Small intestine (tissue), 7 donors: Measurements from ENCODE around the gene PPP1R13B. TPM values are rescaled to one million over a fixed set of nuclear protein-coding genes. Genes with fewer than 3 reads are reported as not detected.

ENCODE experiments used
- DNase-seq, 2 donors: peaks; one replicate each; pipeline versions ENCODE4 v3.0.0 to v3.0.0-alpha.2; 2013
- FAIRE-seq: peaks from 2 replicates; lab custom pipeline; 2012; peaks lifted over from hg19 to GRCh38; lab: Jason Lieb, UNC
- H3K27ac ChIP-seq, 3 donors: one replicate each; pipeline ENCODE4 v1.5.1; 2013; ENCODE audit warnings: low read length in 2 of 3, mild to moderate bottlenecking in 2 of 3, control low read depth in 1 of 3, inconsistent platforms in 1 of 3, low read depth in 1 of 3, moderate library complexity in 1 of 3
- H3K27me3 ChIP-seq, 3 donors: one replicate each; pipeline ENCODE4 v1.6.1; 2013; ENCODE audit warnings: low read length in 3 of 3, inconsistent platforms in 1 of 3; ENCODE audit not compliant: control insufficient read depth in 3 of 3, insufficient read depth in 3 of 3
- H3K36me3 ChIP-seq, 3 donors: one replicate each; pipeline ENCODE4 v1.6.1; 2013; ENCODE audit warnings: low read length in 3 of 3, inconsistent platforms in 1 of 3, low read depth in 1 of 3, mild to moderate bottlenecking in 1 of 3, moderate library complexity in 1 of 3; ENCODE audit not compliant: control insufficient read depth in 3 of 3, insufficient read depth in 2 of 3
- H3K4me1 ChIP-seq, 3 donors: one replicate each; pipeline ENCODE4 v1.6.1; 2013; ENCODE audit warnings: low read length in 2 of 3, inconsistent platforms in 1 of 3, low read depth in 1 of 3, mild to moderate bottlenecking in 1 of 3, moderate library complexity in 1 of 3; ENCODE audit not compliant: control insufficient read depth in 3 of 3, insufficient read depth in 2 of 3
- H3K4me3 ChIP-seq, 3 donors: one replicate each; pipeline ENCODE4 v1.5.1; 2013; ENCODE audit warnings: low read length in 3 of 3, control low read depth in 1 of 3, inconsistent platforms in 1 of 3, low read depth in 1 of 3, mild to moderate bottlenecking in 1 of 3, moderate library complexity in 1 of 3
- H3K9me3 ChIP-seq, 2 donors: one replicate each; pipeline ENCODE4 v1.6.1; 2013; ENCODE audit warnings: low read depth in 1 of 2, low read length in 1 of 2; ENCODE audit not compliant: control insufficient read depth in 2 of 2, insufficient read depth in 1 of 2
- WGBS, 3 donors: extraction: QIAGEN DNeasy Blood & Tissue Kit; methylation state at CpG; one replicate each; pipeline ENCODE4 v1.1.7; 2013; 5-methylcytosine and 5-hydroxymethylcytosine counted together
- polyA plus RNA-seq, 4 donors: library from polyadenylated mRNA; stranded (reverse) in 3 of 4; unstranded in 1 of 4; fragments of 200-250 nt in 3 of 4; fragments of 120-200 nt in 1 of 4; gene quantifications; one replicate each; pipeline versions ENCODE4 v1.2.1 to v1.2.3, GENCODE V29; 2013
- donor health status: healthy with polysubstance abuse.
- donor health status: control.
- donor health status: control.
- donor health status: Bipolar disorder and iron deficiency.
- donor health status: healthy.

PPP1R13B gene
- polyA plus RNA-seq, 4 donors: 17.8 to 28.1 (median 23.3) TPM

GRCh38 chr14:103816991-103817390 lies 30.4 kb downstream of the PPP1R13B start:
- no peak for FAIRE-seq
- Histone ChIP-seq H3K4me1 (peaks cover 2 to 6% (median 3%) of the 10 kb centered on the region in 3 donors), H3K27ac (no peak overlapping the region), H3K36me3 (no peaks in the 10 kb centered on the region), H3K9me3 (no peaks in the 10 kb centered on the region), H3K27me3 (no peaks in the 10 kb centered on the region), H3K4me3 (no peak overlapping the region)
- no peak for DNase-seq
- 53 to 67% (median 59%) methylated on average over 3 of the region's 3 CpGs for WGBS, 3 donors

GRCh38 chr14:103815253-103815652 lies 32.1 kb downstream of the PPP1R13B start:
- Histone ChIP-seq H3K36me3 (no peaks in the 10 kb centered on the region), H3K4me3 (no peak overlapping the region), H3K4me1 (peaks cover 2 to 6% (median 3%) of the 10 kb centered on the region in 3 donors), H3K27me3 (no peaks in the 10 kb centered on the region), H3K9me3 (no peaks in the 10 kb centered on the region), H3K27ac (no peak overlapping the region)
- DNase-seq (no peak), FAIRE-seq (no peak)
- 76 to 85% (median 80%) methylated on average over 7 of the region's 7 CpGs for WGBS, 3 donors

- H3K27ac ChIP-seq: no peak overlapping the region
- no peaks in the 10 kb centered on the region for H3K9me3 ChIP-seq
- H3K4me1 ChIP-seq: no peaks in the 10 kb centered on the region
- DNase-seq: no peak
- no peak overlapping the region for H3K4me3 ChIP-seq
- no peak for FAIRE-seq
- H3K27me3 ChIP-seq: no peaks in the 10 kb centered on the region
- 78 to 86% (median 85%) methylated on average over 2 of the region's 2 CpGs for WGBS, 3 donors
- H3K36me3 ChIP-seq: no peaks in the 10 kb centered on the region
These were observed 36.2 kb downstream of the PPP1R13B start for GRCh38 chr14:103811189-103811588.

- Histone ChIP-seq H3K9me3 (no peaks in the 10 kb centered on the region), H3K4me1 (no peaks in the 10 kb centered on the region), H3K27me3 (no peaks in the 10 kb centered on the region), H3K27ac (no peak overlapping the region), H3K4me3 (no peak overlapping the region), H3K36me3 (no peaks in the 10 kb centered on the region)
- DNase-seq (peak; percentile 77 to 78), FAIRE-seq (no peak)
- 47 to 53% (median 51%) methylated on average over 6 of the region's 6 CpGs for whole genome bisulfite sequencing, 3 donors
These were observed 38.9 kb downstream of the PPP1R13B start for GRCh38 chr14:103808403-103809001.

GRCh38 chr14:103806805-103807204 lies 40.6 kb downstream of the PPP1R13B start:
- DNase-seq: no peak
- Histone ChIP-seq H3K36me3 (no peaks in the 10 kb centered on the region), H3K4me3 (no peak overlapping the region), H3K27ac (no peak overlapping the region), H3K9me3 (no peaks in the 10 kb centered on the region), H3K27me3 (no peaks in the 10 kb centered on the region), H3K4me1 (no peaks in the 10 kb centered on the region)
- 45 to 54% (median 51%) methylated on average over 5 of the region's 5 CpGs for WGBS, 3 donors
- no peak for FAIRE-seq

- H3K36me3 ChIP-seq: no peaks in the 10 kb centered on the region
- H3K4me1 ChIP-seq: no peaks in the 10 kb centered on the region
- 83 to 100% (median 86%) methylated on average over 1 of the region's 1 CpG for WGBS, 3 donors
- FAIRE-seq: no peak
- no peak for DNase-seq
- no peaks in the 10 kb centered on the region for H3K9me3 ChIP-seq
- no peak overlapping the region for H3K27ac ChIP-seq
- H3K4me3 ChIP-seq: no peak overlapping the region
- H3K27me3 ChIP-seq: no peaks in the 10 kb centered on the region
These were observed 41.7 kb downstream of the PPP1R13B start for GRCh38 chr14:103805708-103806107.

GRCh38 chr14:103803661-103804060 lies 43.7 kb downstream of the PPP1R13B start:
- FAIRE-seq: no peak
- H3K4me1 ChIP-seq: no peaks in the 10 kb centered on the region
- H3K27ac ChIP-seq: no peak overlapping the region
- H3K4me3 ChIP-seq: no peak overlapping the region
- DNase-seq: no peak
- H3K27me3 ChIP-seq: no peaks in the 10 kb centered on the region
- no peaks in the 10 kb centered on the region for H3K36me3 ChIP-seq
- no peaks in the 10 kb centered on the region for H3K9me3 ChIP-seq

- H3K27ac ChIP-seq: no peak overlapping the region
- 85 to 93% (median 87%) methylated on average over 8 of the region's 8 CpGs for WGBS, 3 donors
- FAIRE-seq (no peak), DNase-seq (no peak)
- no peaks in the 10 kb centered on the region for H3K27me3 ChIP-seq
- H3K4me3 ChIP-seq: no peak overlapping the region
- H3K9me3 ChIP-seq: no peaks in the 10 kb centered on the region
- no peaks in the 10 kb centered on the region for H3K4me1 ChIP-seq
- H3K36me3 ChIP-seq: no peaks in the 10 kb centered on the region
These were observed 45.0 kb downstream of the PPP1R13B start for GRCh38 chr14:103802356-103802755.

- FAIRE-seq: no peak
These were observed 45.9 kb downstream of the PPP1R13B start for GRCh38 chr14:103801459-103801858.

More at GRCh38 chr14:103801459-103801858, 45.9 kb downstream of the PPP1R13B start:
- Histone ChIP-seq H3K27me3 (no peaks in the 10 kb centered on the region), H3K4me1 (no peaks in the 10 kb centered on the region), H3K4me3 (no peak overlapping the region), H3K36me3 (peaks cover 0 to 3% (median 3%) of the 10 kb centered on the region in 3 donors), H3K27ac (no peak overlapping the region), H3K9me3 (no peaks in the 10 kb centered on the region)
- peak; percentile 50 to 77 for DNase-seq
- WGBS, 3 donors: 66 to 76% (median 66%) methylated on average over 4 of the region's 4 CpGs
